Astrocyte of the hippocampus (primary cell): ENCODE results near the gene SHISA6.

Experiments
- DNase-seq: peaks from one replicate; pipeline ENCODE4 v3.0.0; 2011; ENCODE audit warnings: low read depth, low spot score

The SHISA6 gene

DNA sequence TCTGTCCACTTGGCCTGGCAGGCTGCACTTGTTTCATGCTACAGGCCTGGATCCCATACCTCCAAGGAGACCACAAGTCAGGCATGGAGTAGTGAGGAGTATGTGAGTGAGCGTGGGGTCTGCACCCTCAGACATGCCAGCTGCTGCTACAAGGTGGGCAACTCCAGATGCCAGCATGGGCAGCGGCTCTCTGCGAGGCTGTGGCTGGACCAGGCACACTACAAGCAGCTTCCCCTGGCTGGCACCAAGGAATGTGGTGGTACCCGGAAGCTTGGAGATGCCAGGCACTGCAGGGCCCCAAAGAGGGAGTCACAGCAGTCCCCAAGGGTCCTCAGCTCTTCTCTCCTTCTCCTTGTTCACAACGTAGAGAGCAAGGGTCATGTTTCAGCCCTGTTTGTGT is 341.2 kb downstream of the SHISA6 start:
- DNase-seq: no peak

DNA sequence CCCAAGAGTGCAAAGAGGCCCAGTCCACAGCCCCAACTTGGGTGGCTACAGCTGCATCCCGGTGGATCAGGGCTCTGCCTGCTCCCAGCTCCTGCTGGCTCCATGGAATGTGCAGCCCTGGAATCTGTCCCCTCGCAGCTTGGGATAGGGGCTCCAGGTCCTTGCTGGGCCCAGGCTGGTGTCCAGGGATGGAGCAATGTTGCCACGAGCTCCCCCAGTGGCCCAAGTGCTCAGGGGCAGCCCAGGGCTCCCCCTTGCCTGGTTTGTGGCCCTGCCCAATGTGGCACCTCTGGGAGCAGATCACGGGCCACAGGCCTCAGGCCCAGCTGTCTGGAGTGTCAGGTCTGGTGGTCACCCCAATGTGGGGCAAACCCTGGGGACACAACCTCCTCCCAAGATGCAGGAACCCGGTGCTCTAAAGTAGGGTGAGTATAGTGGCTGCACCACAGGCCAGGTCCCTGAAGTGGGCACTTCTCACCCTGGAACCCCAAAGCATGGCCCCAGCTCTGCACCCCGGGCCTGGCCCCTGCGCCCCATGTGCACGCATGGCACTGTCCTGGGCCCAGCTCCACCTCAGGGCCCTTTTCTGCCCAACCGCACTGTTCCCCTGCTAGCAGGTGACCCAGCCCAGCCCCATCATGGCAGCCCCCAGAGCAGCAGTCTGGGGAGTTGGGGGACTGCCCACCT is 342.4 kb downstream of the SHISA6 start:
- DNase-seq: no peak

DNA sequence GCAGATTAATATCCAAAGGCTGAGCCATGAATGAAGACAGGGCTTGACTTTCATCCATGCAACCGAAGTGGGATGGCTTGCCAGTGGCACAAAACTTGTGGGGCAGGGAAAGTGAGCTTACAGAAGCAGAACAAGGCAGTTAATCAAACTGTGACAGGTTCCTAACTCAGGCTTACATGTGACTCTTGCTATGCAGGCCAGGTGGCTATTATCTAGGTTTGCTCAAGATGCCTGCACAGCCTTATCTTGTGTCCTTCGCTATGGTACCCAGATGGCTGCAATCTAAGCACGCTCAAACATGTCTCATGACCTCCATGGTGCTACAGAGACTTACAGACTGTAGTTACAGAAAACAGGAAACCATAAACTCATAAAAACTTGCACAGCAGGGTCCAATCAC is 348.7 kb downstream of the SHISA6 start:
- DNase-seq: no peak

DNA sequence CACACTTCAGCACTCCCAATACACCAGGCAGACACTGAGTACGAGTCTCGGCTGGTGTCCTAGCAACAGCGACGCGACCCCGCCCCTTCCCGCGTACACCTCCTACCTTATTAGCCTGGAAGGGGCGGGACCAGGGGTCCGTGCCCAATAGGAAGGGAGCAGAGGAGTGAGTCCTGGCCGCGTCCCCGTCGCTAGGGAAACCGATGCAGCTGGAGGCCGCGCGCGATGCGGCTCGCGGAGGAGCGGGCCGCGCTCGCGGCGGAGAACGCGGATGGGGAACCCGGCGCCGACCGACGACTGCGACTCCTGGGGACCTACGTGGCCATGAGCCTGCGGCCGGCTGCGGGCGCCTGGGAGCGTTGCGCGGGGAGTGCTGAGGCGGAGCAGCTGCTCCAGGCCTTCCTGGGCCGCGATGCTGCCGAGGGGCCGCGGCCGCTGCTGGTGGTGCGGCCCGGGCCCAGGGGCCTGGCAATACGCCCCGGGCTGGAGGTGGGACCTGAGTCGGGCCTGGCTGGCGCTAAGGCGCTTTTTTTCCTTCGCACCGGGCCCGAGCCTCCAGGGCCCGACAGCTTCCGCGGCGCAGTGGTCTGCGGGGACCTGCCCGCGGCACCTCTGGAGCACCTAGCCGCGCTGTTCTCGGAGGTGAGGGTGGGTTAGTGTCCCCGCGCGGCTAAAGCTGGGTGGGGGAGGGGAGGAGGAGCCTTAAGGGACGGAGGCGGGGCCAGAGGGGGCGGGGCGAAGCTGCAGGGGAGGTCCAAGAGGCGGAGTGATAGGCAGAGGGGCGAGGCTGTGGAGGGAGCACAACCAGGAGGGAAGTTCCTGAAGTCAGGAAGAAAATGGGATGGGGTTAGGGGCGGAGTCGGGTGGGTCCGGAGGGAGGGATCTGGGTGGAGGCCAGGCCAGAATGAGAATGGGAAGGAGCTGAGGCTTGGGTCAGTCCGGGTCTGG is 357.5 kb downstream of the SHISA6 start, which contains the start of gene DNAH9:
Gene DNAH9, plus strand, starts transcription at position 197 of the 948 bp plus-strand sequence. Its CDS starts 29 bp downstream, at position 226.
- DNase-seq: peak; percentile 94

DNA sequence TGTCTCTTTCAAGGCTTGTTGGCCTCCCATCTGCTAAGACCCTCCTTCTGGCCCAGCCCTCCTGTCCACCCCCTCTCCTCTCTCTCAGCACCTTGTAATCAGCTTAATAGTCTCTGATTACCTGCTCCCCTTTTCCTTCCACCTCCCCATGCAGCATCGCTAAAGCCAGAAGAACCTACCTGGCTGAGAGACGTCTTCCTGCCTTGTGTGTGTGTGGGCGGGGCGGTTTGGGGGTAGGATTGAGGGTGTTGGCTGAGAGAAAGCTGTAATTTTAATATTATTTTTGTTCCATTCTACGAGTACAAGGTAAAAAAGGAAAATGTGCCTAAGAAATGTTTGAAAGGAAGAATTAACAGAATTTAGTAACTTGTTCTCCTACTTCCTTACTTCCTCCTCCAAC is 360.6 kb downstream of the SHISA6 start:
- no peak for DNase-seq

DNA sequence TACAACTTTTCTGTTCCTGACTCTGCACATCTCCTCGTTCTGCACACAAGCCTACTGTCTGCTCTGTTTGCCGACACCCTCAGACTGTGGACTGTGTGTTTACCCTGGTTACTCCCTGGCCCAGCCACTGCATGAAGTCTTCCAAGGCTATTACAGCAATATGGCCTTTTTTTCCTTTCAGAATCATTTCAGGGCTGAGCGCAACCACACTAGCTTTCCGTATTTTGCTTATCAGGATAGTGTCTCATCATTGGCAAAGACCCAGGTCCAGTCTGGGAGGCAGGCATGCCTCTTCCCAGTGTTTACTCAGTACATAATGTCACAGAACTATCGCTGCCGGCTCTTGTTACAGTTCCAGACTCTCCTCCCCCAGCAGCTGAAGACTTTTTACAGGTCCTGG is 367.4 kb downstream of the SHISA6 start:
- no peak for DNase-seq

- DNase-seq: no peak
These were observed 370.1 kb downstream of the SHISA6 start for GRCh38 chr17:11610999-11611566.

GRCh38 chr17:11612956-11613355 is 371.9 kb downstream of the SHISA6 start:
- no peak for DNase-seq
